H54 (cell line): ENCODE measurements around the gene ELFN1.

Experiments
- DNase-seq: peaks from one replicate; pipeline ENCODE4 v3.0.0; 2011; ENCODE audit warnings: low spot score, mixed read lengths; ENCODE audit not compliant: insufficient read length
- FAIRE-seq: peaks from 3 replicates; lab custom pipeline; 2011; peaks lifted over from hg19 to GRCh38; lab: Jason Lieb, UNC
- POLR2A ChIP-seq: IDR thresholded peaks from 2 replicates; pipeline ENCODE4 v1.6.1; 2011; ENCODE audit warnings: low read depth, mild to moderate bottlenecking, low read length

Gene ELFN1

GRCh38 chr7:1746491-1746975 lies 76.5 kb downstream of the ELFN1 start:
- no peak for FAIRE-seq
- no peak for TF ChIP-seq POLR2A
- no peak for DNase-seq

DNA sequence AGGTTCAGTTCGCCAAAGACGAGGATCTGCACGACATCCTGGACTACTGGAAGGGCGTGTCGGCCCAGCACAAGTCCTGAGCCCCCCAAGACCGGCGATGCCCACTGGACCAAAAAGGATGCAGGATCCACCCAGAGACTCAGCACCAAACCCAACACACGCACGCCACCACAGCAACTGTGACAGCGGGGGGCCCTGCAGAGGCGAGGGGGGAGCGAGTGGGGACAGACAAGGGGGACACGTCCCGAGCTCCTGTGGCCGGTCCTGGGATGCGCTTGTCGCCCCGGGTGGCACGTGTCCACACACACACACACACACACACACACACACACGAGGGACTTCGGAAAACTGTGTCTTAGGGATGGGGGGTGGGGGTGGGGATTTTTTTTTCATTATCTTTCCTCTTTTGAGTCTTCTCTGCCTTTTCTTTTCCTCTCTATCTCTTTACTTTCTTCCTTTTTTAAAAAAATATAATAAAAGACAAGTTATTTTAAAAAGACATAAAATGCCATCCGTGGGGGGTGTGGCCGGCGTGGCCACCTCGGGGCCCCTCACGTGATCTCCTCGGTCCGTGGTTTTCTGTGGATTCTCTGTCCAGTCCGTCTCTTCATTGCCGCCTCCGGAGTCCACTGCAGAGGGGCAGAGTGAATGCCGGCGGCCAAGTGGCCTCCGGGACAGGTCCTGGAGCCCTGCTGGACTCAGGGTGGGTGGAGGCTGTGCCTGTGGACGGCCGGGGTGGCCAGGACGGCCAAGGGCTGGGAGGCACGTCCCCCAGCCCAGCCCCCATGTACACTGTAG lies 77.1 kb downstream of the ELFN1 start:
- DNase-seq (no peak), FAIRE-seq (no peak)
- no peak for TF ChIP-seq POLR2A

DNA sequence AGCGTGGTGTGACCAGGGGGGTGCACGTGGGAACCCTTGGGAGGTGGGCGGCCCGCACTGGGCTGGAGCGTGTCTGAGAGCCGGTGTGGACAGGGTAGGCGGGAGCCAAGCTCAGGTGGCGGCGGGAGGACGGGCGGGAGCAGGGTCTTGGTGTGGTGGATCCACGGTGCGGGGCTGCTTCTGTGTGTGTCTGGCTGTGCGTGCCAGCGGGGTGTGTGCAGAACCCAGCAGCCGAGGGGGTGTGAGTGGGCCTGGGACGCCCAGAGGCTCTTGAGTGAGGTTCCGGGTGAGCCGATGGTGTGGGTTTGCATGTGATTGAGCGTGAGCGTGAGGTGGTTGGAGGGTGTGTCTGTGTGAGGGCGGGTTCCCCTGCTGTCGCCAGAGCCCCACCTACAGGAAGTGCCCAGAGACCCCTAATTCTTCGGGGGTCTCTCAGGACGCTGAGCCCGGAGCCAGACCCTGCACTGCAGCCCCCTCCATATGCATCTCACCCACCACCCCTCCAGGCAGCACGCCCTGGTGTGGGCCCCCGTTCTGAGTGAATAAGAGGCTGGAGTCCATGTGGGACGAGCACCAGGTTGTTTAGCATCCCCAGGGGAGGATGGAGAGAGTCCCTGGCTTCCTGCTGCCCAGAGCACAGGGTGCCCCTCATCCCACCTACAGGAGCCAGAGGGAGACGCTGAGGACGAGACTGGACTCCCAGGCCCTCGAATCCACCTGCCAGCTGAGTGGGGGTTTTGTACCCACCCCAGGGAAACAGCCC lies 78.2 kb downstream of the ELFN1 start:
- FAIRE-seq (no peak), DNase-seq (no peak)
- TF ChIP-seq POLR2A = no peak

GRCh38 chr7:1748839-1749173 lies 78.7 kb downstream of the ELFN1 start:
- TF ChIP-seq POLR2A = no peak
- DNase-seq (no peak), FAIRE-seq (no peak)

- DNase-seq (no peak), FAIRE-seq (no peak)
- TF ChIP-seq POLR2A = no peak
These were observed 79.3 kb downstream of the ELFN1 start for GRCh38 chr7:1749351-1749863.

DNA sequence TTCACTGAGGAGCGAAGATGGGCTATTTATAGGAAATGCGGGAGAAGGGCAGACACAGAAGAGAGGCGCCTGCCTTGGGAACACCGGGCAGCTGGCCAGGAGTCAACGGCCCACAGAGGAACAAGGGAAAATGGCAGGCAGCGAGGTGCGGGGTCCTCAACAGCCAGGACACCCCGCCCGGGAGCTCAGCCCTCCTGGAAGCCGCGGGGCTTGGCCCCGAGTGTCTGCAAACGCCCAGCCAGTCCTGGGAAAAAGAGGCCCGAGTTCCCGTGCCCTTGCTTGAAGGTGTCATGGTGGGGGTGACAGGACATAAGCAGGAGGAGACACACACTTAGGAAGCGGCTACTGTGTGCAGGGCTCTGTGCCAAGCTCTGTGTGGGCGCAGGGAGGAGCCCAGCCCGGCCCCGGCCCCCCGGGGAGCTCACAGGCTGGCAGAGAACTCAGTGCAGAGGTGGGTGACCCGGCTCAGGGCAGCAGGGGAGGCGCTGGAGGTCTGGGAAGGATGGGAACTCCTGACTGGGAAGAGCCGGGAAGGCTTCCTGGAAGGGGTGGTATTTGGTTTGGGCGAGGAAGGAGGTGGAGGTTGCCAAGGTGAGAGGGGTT lies 79.9 kb downstream of the ELFN1 start:
- TF ChIP-seq POLR2A = no peak
- peak; percentile 82 for DNase-seq
- FAIRE-seq = no peak

GRCh38 chr7:1750541-1751021 lies 80.5 kb downstream of the ELFN1 start:
- DNase-seq (no peak), FAIRE-seq (no peak)
- TF ChIP-seq POLR2A = no peak

GRCh38 chr7:1752111-1752510 lies 82.0 kb downstream of the ELFN1 start:
- DNase-seq = no peak
- FAIRE-seq = no peak
- no peak for TF ChIP-seq POLR2A

DNA sequence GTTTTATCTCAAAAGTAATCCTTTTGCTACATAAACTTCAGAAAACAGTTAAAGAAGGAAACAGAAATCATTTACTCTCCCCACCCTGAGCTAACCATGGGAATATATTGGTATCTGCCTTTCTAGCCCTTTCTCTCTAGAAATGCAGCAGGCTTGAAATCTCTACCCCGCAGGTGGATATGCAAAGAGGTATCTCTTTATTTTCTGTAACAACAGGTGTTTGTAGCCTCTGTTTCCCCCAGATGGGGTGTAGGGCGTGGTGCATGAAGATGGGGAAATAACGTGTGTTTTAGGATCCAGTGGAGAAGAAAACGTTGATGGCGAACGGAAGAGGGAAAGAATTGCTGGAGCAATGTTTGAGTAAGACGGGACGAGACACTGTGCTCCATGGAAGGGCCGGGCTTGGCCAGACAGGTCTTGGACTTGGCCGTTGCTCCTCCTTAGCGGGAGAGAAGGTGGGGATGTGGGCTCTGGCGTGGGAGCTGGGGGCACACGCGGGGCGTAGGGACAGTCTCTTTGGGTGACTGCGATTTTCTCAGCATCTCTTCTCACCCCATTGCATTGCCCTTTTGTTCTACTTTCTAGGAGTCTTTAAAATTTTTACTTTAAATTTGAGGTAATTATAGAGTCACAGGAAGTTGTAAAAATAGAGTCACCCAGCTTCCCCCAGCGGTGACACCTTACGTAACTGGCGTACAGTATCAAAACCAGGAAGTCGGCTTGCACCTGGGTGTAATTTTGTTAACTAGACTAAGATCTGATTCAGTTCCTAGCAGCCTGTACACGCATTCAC lies 82.9 kb downstream of the ELFN1 start:
- no peak for TF ChIP-seq POLR2A
- DNase-seq (no peak), FAIRE-seq (no peak)

- FAIRE-seq = no peak
- TF ChIP-seq POLR2A = no peak
- DNase-seq = no peak
These were observed 83.4 kb downstream of the ELFN1 start for GRCh38 chr7:1753564-1753867.

GRCh38 chr7:1754345-1754908 lies 84.3 kb downstream of the ELFN1 start:
- TF ChIP-seq POLR2A = no peak
- DNase-seq = no peak
- FAIRE-seq = no peak

GRCh38 chr7:1755783-1756625 lies 85.9 kb downstream of the ELFN1 start:
- no peak for FAIRE-seq
- no peak for DNase-seq
- TF ChIP-seq POLR2A = no peak
